ENCODE measurements around the gene PRKAG2.

Gene PRKAG2

GRCh38 chr7:151754688-151755130 lies 122.2 kb downstream of the PRKAG2 start:
- TF ChIP-seq ZBTB7A (IDR thresholded peaks at IDR 0.05; ENCODE audit: low read depth) (no peak), RAD21 (IDR thresholded peaks at IDR 0.05; ENCODE audit: low read depth) (no peak), TEAD4 (IDR thresholded peaks at IDR 0.05) (no peak), FOXM1 (IDR thresholded peaks at IDR 0.05; ENCODE audit: borderline replicate concordance, low read depth) (no peak), CEBPB (IDR thresholded peaks at IDR 0.05) (no peak), EP300 (IDR thresholded peaks at IDR 0.05; ENCODE audit: borderline replicate concordance) (no peak), YY1 (IDR thresholded peaks at IDR 0.05; ENCODE audit: low read depth) (no peak)
- TF ChIP-seq, protein P1, sequence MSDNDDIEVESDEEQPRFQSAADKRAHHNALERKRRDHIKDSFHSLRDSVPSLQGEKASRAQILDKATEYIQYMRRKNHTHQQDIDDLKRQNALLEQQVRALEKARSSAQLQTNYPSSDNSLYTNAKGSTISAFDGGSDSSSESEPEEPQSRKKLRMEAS (IDR thresholded peaks at IDR 0.05) = no peak

- TF ChIP-seq FOXM1 (IDR thresholded peaks at IDR 0.05; ENCODE audit: borderline replicate concordance, low read depth) (peak; percentile 89), TAF1 (IDR thresholded peaks at IDR 0.05; ENCODE audit: low read depth) (no peak), EGR1 (IDR thresholded peaks at IDR 0.05) (no peak), TCF12 (IDR thresholded peaks at IDR 0.05; ENCODE audit: low read depth) (peak; percentile 96), NFIC (IDR thresholded peaks at IDR 0.05) (peak; percentile 93), ZBTB7A (IDR thresholded peaks at IDR 0.05; ENCODE audit: low read depth) (no peak; the same call in 1 of the 2 replicates), TEAD4 (IDR thresholded peaks at IDR 0.05) (peak; percentile 100), CREB1 (IDR thresholded peaks at IDR 0.05; ENCODE audit: low read depth) (no peak), CEBPB (IDR thresholded peaks at IDR 0.05) (peak; percentile 55), RAD21 (IDR thresholded peaks at IDR 0.05; ENCODE audit: low read depth) (peak; percentile 79), YY1 (IDR thresholded peaks at IDR 0.05; ENCODE audit: low read depth) (peak; percentile 53; the same call in 1 of the 2 replicates), EP300 (IDR thresholded peaks at IDR 0.05; ENCODE audit: borderline replicate concordance) (peak; percentile 96)
- TF ChIP-seq, protein P2, sequence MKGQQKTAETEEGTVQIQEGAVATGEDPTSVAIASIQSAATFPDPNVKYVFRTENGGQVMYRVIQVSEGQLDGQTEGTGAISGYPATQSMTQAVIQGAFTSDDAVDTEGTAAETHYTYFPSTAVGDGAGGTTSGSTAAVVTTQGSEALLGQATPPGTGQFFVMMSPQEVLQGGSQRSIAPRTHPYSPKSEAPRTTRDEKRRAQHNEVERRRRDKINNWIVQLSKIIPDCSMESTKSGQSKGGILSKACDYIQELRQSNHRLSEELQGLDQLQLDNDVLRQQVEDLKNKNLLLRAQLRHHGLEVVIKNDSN (IDR thresholded peaks at IDR 0.05) = 0 out of 2 replicates have a peak, but pooled peaks have one; percentile 49
- TF ChIP-seq, protein P3, sequence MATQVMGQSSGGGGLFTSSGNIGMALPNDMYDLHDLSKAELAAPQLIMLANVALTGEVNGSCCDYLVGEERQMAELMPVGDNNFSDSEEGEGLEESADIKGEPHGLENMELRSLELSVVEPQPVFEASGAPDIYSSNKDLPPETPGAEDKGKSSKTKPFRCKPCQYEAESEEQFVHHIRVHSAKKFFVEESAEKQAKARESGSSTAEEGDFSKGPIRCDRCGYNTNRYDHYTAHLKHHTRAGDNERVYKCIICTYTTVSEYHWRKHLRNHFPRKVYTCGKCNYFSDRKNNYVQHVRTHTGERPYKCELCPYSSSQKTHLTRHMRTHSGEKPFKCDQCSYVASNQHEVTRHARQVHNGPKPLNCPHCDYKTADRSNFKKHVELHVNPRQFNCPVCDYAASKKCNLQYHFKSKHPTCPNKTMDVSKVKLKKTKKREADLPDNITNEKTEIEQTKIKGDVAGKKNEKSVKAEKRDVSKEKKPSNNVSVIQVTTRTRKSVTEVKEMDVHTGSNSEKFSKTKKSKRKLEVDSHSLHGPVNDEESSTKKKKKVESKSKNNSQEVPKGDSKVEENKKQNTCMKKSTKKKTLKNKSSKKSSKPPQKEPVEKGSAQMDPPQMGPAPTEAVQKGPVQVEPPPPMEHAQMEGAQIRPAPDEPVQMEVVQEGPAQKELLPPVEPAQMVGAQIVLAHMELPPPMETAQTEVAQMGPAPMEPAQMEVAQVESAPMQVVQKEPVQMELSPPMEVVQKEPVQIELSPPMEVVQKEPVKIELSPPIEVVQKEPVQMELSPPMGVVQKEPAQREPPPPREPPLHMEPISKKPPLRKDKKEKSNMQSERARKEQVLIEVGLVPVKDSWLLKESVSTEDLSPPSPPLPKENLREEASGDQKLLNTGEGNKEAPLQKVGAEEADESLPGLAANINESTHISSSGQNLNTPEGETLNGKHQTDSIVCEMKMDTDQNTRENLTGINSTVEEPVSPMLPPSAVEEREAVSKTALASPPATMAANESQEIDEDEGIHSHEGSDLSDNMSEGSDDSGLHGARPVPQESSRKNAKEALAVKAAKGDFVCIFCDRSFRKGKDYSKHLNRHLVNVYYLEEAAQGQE (IDR thresholded peaks at IDR 0.05; ENCODE audit: low read depth) = no peak
- TF ChIP-seq, protein P1 (IDR thresholded peaks at IDR 0.05) = peak; percentile 75; the same call in 1 of the 2 replicates
Measured at GRCh38 chr7:151754142-151754590, 122.7 kb downstream of the PRKAG2 start.

GRCh38 chr7:151752816-151753595 lies 123.9 kb downstream of the PRKAG2 start:
- TF ChIP-seq FOXM1 (IDR thresholded peaks at IDR 0.05; ENCODE audit: borderline replicate concordance, low read depth) = no peak

GRCh38 chr7:151752037-151752436 lies 124.9 kb downstream of the PRKAG2 start:
- TF ChIP-seq, protein P3 (IDR thresholded peaks at IDR 0.05; ENCODE audit: low read depth) = no peak
- TF ChIP-seq YY1 (IDR thresholded peaks at IDR 0.05; ENCODE audit: low read depth) (no peak), EP300 (IDR thresholded peaks at IDR 0.05; ENCODE audit: borderline replicate concordance) (no peak), TCF12 (IDR thresholded peaks at IDR 0.05; ENCODE audit: low read depth) (no peak), RAD21 (IDR thresholded peaks at IDR 0.05; ENCODE audit: low read depth) (no peak), CREB1 (IDR thresholded peaks at IDR 0.05; ENCODE audit: low read depth) (no peak), EGR1 (IDR thresholded peaks at IDR 0.05) (no peak), CEBPB (IDR thresholded peaks at IDR 0.05) (no peak), TEAD4 (IDR thresholded peaks at IDR 0.05) (no peak), NFIC (IDR thresholded peaks at IDR 0.05) (no peak), ZBTB7A (IDR thresholded peaks at IDR 0.05; ENCODE audit: low read depth) (no peak), FOXM1 (IDR thresholded peaks at IDR 0.05; ENCODE audit: borderline replicate concordance, low read depth) (no peak), TAF1 (IDR thresholded peaks at IDR 0.05; ENCODE audit: low read depth) (no peak)
- TF ChIP-seq, protein P2 (IDR thresholded peaks at IDR 0.05) = no peak
- TF ChIP-seq, protein P1 (IDR thresholded peaks at IDR 0.05) = no peak

DNA sequence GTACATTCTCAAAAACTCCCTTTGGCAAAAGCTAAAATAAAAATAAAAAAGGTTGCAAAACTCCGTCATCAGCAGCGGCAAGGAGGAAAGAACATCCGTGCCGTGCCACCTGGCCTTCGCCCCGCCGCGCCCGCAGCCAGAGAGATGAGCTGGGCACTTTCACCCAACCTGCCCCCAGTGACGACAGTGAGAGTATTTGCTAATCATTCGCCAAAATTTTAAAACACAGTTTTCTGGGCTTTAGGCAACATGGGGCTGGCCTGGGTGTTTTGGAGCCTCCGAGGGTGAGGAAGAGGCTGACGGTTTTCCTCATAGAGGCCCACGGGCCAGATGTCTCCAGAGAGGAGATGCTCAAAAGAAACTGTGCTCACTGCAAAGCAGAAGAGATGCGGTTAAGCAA lies 128.2 kb downstream of the PRKAG2 start:
- TF ChIP-seq TCF12 (IDR thresholded peaks at IDR 0.05; ENCODE audit: low read depth) (no peak), FOXM1 (IDR thresholded peaks at IDR 0.05; ENCODE audit: borderline replicate concordance, low read depth) (no peak), RAD21 (IDR thresholded peaks at IDR 0.05; ENCODE audit: low read depth) (no peak), TAF1 (IDR thresholded peaks at IDR 0.05; ENCODE audit: low read depth) (no peak), YY1 (IDR thresholded peaks at IDR 0.05; ENCODE audit: low read depth) (no peak), EGR1 (IDR thresholded peaks at IDR 0.05) (no peak), CREB1 (IDR thresholded peaks at IDR 0.05; ENCODE audit: low read depth) (no peak), TEAD4 (IDR thresholded peaks at IDR 0.05) (no peak)
- TF ChIP-seq, protein P3 (IDR thresholded peaks at IDR 0.05; ENCODE audit: low read depth) = no peak
- TF ChIP-seq, protein P1 (IDR thresholded peaks at IDR 0.05) = no peak
- TF ChIP-seq, protein P2 (IDR thresholded peaks at IDR 0.05) = no peak
